Activated CD4-positive, alpha-beta T cell treated with anti-CD3 and anti-CD28 coated beads for 36 hours (primary cell): ENCODE data around the gene EIF1AD. TPM values are rescaled to one million over a fixed set of nuclear protein-coding genes. Genes with fewer than 3 reads are reported as not detected.

Experiments
- ATAC-seq: fragments of 200-7000 bp; cut with Tn5 transposase; one replicate; pipeline ENCODE4 v1.10.0; 2021; ENCODE audit warnings: mild to moderate bottlenecking, moderate library complexity
- CTCF ChIA-PET: fragments of 350-600 bp; sonication (Branson Sonifier 250); formaldehyde crosslinking; loops from one replicate; lab custom pipeline; 2021; ENCODE audit warnings: antibody characterized with exemption; lab: Charles Lee
- POLR2A ChIA-PET: fragments of 350-600 bp; sonication (Branson Sonifier 250); formaldehyde crosslinking; loops from one replicate; lab custom pipeline; 2021; ENCODE audit warnings: antibody characterized with exemption, inconsistent platforms; lab: Charles Lee
- DNase-seq: peaks from one replicate; pipeline ENCODE4 v3.0.0-alpha.2; 2020
- H3K27ac Mint-ChIP-seq: one replicate; pipeline ENCODE4 v1.8.0; 2021; ENCODE audit warnings: mixed read lengths
- H3K27me3 Mint-ChIP-seq: one replicate; pipeline ENCODE4 v1.8.0; 2021; ENCODE audit warnings: mixed read lengths
- H3K36me3 Mint-ChIP-seq: one replicate; pipeline ENCODE4 v1.8.0; 2021; ENCODE audit warnings: low read depth, mixed read lengths
- H3K4me1 Mint-ChIP-seq: one replicate; pipeline ENCODE4 v1.8.0; 2021; ENCODE audit warnings: mixed read lengths
- H3K4me3 Mint-ChIP-seq: one replicate; pipeline ENCODE4 v1.8.0; 2021; ENCODE audit warnings: mild to moderate bottlenecking, moderate library complexity, mixed read lengths
- H3K9me3 Mint-ChIP-seq: one replicate; pipeline ENCODE4 v1.8.0; 2021; ENCODE audit warnings: low read depth, mixed read lengths
- intact Hi-C, 2 experiments: fragments of 100-400 bp; cut with DNase I in 1 of 2; cut with micrococcal nuclease in 1 of 2; formaldehyde crosslinking; loops; one replicate each; pipeline versions ENCODE4 v1.14.2 to v1.15.1; 2022 to 2024; cut with DNase I, micrococcal nuclease
- total RNA-seq, 2 experiments: library from RNA; stranded (reverse); gene quantifications; one replicate each; pipeline ENCODE4 v1.2.3, GENCODE V29; 2021

The EIF1AD gene
- total RNA-seq, 2 experiments from 2014 or later, result 45.1 to 52.2 TPM

DNA sequence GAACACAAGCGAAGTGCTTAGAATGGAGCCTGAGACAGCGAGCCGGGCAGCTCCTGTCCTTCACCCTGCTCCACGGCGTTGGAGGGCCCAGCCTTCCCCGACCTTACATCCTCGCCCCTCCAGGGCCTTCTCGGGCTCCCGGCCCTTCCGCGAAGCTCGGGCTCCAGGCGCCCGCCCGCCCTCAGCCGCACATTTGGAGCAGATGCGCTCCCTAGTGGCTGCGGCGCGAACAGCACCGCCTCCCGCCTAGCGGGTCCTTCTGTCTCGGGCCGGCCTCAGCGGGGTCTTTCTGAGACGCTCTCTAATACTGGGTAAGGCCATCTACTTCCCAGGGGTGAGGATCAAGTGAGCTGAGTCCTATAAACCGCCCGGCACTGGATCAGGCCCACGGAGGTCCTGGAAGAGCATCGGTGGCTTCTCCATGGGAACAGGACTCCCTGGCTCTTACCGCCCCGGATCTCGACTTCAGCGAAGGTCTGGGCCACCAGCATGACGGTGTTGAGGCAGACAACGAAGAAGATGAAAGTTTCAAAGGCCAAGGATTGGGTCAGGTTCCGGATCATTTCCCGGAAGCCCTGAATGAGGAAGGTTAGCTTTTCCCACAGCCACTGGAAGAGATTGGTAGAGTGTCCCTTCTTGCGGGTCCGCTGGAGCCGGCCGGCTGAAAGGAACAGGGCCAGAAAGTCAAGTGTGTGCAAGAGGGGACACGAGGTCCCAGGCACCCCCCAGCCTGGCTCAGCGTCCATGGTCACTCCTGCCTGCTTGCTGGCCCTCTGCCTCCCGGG lies 20.6 kb upstream of the EIF1AD start:
- DNase-seq (peak; percentile 89), ATAC-seq (peak; percentile 94)
- no peak overlapping the region for H3K4me3 Mint-ChIP-seq
- intact Hi-C loops, result loop anchor here in 1 of 2 experiments (1.0 to 2.0 kb wide), 3 partner anchors 20 to 138 kb away; partner anchors contain the start of genes BANF1, EIF1AD and FIBP
- H3K36me3 Mint-ChIP-seq, result no peaks in the 10 kb centered on the region
- CTCF ChIA-PET, result interaction anchor here (0.5 to 1.9 kb wide), 32 partner anchors 9 to 770 kb away, joined by 3 to 29 read pairs (median 4); partner anchors contain the start of genes CST6, MUS81 and SF3B2
- H3K4me1 Mint-ChIP-seq, result peaks cover 8% of the 10 kb centered on the region
- no peak overlapping the region for H3K27ac Mint-ChIP-seq
- H3K27me3 Mint-ChIP-seq, result peaks cover 7% of the 10 kb centered on the region
- no peaks in the 10 kb centered on the region for H3K9me3 Mint-ChIP-seq
- POLR2A ChIA-PET, result interaction anchor here (1.1 kb wide), 1 partner anchor 18 kb away, joined by 3 read pairs; no protein-coding TSS in a partner anchor

DNA sequence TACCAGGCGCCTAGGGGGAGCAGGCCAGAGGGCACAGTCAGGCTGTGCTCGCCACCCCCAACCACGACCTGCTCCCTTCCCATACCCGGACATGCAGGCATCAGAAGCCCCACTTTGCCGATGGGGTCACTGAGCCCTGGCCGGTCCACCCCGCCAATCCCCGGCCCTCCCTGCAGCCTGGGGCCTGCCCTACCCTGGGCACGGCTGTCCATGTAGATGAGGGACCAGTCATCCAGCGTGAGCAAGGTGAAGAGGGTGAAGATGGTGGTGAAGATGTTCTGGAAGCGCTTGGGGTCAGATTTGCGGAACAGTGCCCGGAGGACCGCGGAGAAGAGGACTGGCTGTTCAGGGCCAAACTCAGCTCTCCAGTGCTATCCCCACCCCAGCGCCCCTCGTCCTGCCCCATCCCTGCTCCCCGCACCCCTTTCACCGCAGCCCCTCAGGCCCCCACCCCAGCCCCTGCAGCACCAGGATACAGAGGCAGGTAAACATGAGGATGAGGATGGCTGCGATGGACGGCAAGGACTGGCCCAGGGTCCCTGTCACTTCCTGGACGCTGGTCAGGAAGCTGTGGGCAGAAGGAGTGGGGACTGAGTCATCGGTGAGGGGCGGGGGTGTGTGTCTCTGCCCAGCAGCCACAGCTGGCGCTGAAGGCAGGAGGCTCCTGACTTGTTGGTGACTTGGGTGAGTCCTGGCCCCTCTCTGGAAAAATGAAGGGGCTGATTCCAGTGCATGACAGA lies 18.8 kb upstream of the EIF1AD start:
- no peaks in the 10 kb centered on the region for H3K36me3 Mint-ChIP-seq
- peak; percentile 43 for DNase-seq
- H3K4me3 Mint-ChIP-seq, result no peak overlapping the region
- ChIA-PET POLR2A (no interaction called here), CTCF (interaction anchor here (0.6 kb wide), 1 partner anchor 222 kb away, joined by 4 read pairs; no protein-coding TSS in a partner anchor)
- intact Hi-C loops, result no loop called here
- no peaks in the 10 kb centered on the region for H3K9me3 Mint-ChIP-seq
- no peak overlapping the region for H3K27ac Mint-ChIP-seq
- peaks cover 13% of the 10 kb centered on the region for H3K4me1 Mint-ChIP-seq
- peak; percentile 43 for ATAC-seq
- peaks cover 7% of the 10 kb centered on the region for H3K27me3 Mint-ChIP-seq

DNA sequence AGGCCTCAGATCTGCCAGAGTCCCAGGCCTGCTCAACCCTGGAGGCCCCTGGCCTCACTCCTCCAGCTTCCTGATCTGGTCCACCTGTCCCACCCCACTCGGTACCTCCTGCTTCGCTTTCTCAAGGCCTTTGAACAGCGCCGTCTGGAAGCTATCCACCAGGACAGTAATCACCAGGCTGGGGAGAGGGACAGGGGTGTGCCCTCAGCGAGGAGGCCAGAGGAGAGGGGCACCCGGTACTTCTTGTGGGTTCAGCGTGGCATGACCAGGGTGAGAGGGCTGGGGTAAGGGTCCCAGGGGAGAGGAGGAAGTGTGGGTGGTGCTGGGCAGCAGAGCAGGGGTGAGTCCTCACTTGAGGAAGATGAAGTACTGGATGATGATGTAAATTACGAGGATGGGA lies 18.3 kb upstream of the EIF1AD start:
- ATAC-seq (no peak), DNase-seq (no peak)
- CTCF ChIA-PET, result interaction anchor here (0.9 to 1.2 kb wide), 3 partner anchors 8 to 135 kb away, joined by 3 to 4 read pairs (median 3); no protein-coding TSS in a partner anchor
- H3K4me1 Mint-ChIP-seq, result peaks cover 13% of the 10 kb centered on the region
- no peak overlapping the region for H3K27ac Mint-ChIP-seq
- intact Hi-C loops, result no loop called here
- POLR2A ChIA-PET, result no interaction called here
- H3K4me3 Mint-ChIP-seq, result no peak overlapping the region
- no peaks in the 10 kb centered on the region for H3K9me3 Mint-ChIP-seq
- H3K36me3 Mint-ChIP-seq, result no peaks in the 10 kb centered on the region
- H3K27me3 Mint-ChIP-seq, result peaks cover 7% of the 10 kb centered on the region

DNA sequence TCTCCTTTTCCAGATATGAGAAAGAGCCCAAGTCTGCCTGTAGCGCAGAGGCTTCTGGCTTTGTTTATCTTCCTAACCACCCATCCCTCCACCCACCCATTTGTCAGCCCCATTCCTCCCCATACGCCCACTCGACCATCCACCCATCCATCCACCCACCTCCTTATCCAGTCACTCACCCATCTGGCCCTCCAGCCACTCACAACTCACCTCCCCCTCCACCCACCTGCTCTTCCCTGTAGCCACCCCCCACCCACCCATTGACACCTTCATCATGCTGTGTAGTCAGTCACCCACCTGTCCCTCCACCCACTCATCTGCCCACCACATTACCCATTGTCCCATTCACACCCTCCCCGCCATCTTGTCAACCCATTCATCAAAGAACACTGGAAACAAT lies 15.4 kb upstream of the EIF1AD start:
- no peak overlapping the region for H3K27ac Mint-ChIP-seq
- H3K36me3 Mint-ChIP-seq, result no peaks in the 10 kb centered on the region
- ATAC-seq (no peak), DNase-seq (no peak)
- H3K27me3 Mint-ChIP-seq, result peaks cover 15% of the 10 kb centered on the region
- ChIA-PET POLR2A (no interaction called here), CTCF (interaction anchor here (0.7 to 1.2 kb wide), 2 partner anchors 31 to 50 kb away, joined by 3 read pairs; no protein-coding TSS in a partner anchor)
- H3K4me3 Mint-ChIP-seq, result no peak overlapping the region
- peaks cover 10% of the 10 kb centered on the region for H3K4me1 Mint-ChIP-seq
- H3K9me3 Mint-ChIP-seq, result no peaks in the 10 kb centered on the region
- intact Hi-C loops, result no loop called here

DNA sequence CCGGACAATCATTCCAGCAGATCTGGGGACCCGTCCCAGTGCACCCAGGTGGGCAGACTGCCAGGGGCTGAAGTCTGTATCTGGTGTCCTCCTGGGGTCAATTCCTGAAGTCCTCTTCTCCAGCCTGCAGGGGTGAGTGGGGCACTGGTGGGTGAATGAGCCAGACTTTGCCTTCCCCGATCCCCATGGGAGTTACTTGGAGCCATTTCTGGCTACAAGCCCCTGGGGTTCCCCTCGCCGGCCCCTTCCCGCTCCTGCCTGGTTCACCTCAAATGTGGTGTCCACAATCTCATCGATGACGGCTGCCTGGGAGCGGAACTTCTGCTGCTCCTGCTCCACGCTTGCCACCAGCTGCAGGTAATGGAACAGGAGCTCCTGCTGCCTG lies 14.8 kb upstream of the EIF1AD start:
- intact Hi-C loops, result no loop called here
- no peak overlapping the region for H3K4me3 Mint-ChIP-seq
- ChIA-PET CTCF (no interaction called here), POLR2A (no interaction called here)
- no peaks in the 10 kb centered on the region for H3K36me3 Mint-ChIP-seq
- H3K4me1 Mint-ChIP-seq, result peaks cover 10% of the 10 kb centered on the region
- ATAC-seq (no peak), DNase-seq (no peak)
- H3K27me3 Mint-ChIP-seq, result peaks cover 13% of the 10 kb centered on the region
- H3K9me3 Mint-ChIP-seq, result no peaks in the 10 kb centered on the region
- no peak overlapping the region for H3K27ac Mint-ChIP-seq

DNA sequence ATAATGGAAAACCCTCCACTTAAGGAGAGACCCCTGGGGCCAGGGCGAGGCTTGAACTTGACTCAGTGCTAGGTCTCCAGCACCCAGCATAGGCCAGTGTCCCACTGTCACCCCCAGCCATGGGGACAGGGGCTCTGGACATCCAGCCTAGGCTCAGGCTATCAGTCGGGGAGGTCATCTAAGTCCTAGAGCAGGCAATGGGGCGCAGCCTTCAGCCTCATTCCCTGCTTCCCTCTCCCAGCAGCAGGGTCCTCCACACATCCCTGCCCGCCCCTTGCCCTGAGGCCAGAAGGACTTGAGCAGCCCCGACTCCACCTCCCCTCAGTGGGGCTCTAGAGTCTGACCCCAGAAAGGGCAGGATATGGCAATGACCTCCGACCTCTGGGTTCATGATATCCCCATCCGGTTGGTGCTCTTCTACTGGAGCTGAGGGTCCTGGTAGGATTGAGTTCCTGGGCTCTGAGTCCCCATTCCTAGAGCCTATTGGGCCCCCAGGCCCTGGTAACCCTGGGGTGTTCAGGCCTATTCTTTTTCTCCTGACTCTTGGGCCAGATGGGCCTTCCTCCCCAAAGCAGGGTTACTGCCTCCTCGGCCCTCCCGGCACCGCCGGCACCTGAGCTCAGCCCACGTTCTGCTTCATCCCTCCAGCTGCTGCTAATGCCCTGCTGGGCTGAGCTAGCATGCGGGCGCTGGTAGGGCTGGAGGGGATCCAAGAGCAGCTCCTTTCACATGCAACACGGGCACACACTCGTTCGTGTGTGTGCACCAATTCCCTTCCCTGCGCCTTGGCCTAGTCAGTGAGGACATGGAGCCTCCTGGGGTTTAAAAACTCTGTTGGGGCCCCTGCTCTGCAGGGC lies 14.2 kb upstream of the EIF1AD start:
- CTCF ChIA-PET, result interaction anchor here (0.7 to 0.9 kb wide), 2 partner anchors 10 to 29 kb away, joined by 3 to 5 read pairs; partner anchors contain the start of gene CATSPER1
- H3K27me3 Mint-ChIP-seq, result peaks cover 15% of the 10 kb centered on the region
- intact Hi-C loops, result no loop called here
- H3K4me3 Mint-ChIP-seq, result no peak overlapping the region
- POLR2A ChIA-PET, result no interaction called here
- peaks cover 9% of the 10 kb centered on the region for H3K4me1 Mint-ChIP-seq
- no peaks in the 10 kb centered on the region for H3K9me3 Mint-ChIP-seq
- H3K36me3 Mint-ChIP-seq, result no peaks in the 10 kb centered on the region
- DNase-seq (no peak), ATAC-seq (no peak)
- H3K27ac Mint-ChIP-seq, result no peak overlapping the region

DNA sequence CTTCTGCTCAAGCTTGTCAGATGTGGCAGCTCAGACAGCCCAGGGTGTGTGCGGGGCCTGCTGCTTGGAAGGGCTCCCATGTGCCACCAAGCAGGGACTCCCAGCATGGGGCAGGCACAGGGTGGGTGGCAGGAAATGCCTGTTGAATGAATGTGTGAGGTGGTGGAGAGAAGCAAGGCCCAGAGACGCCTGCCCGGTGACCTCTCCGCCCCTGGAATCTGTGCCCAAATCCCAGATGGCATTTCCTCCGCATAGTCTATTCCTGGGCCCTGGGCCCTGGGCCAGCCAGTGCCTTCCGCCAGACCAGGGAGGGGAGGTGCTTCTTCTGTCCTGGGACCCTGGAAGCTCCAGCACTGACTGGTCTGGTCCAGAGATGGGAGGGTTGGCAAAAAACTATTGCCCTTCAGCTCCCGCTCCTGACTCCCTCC lies 13.5 kb upstream of the EIF1AD start:
- no peak overlapping the region for H3K27ac Mint-ChIP-seq
- no peak overlapping the region for H3K4me3 Mint-ChIP-seq
- no peaks in the 10 kb centered on the region for H3K36me3 Mint-ChIP-seq
- ChIA-PET POLR2A (no interaction called here), CTCF (interaction anchor here (0.7 to 0.9 kb wide), 2 partner anchors 11 to 30 kb away, joined by 3 to 5 read pairs; partner anchors contain the start of gene CATSPER1)
- no peaks in the 10 kb centered on the region for H3K9me3 Mint-ChIP-seq
- peaks cover 16% of the 10 kb centered on the region for H3K27me3 Mint-ChIP-seq
- H3K4me1 Mint-ChIP-seq, result peaks cover 7% of the 10 kb centered on the region
- intact Hi-C loops, result no loop called here
- no peak for ATAC-seq
- no peak for DNase-seq

DNA sequence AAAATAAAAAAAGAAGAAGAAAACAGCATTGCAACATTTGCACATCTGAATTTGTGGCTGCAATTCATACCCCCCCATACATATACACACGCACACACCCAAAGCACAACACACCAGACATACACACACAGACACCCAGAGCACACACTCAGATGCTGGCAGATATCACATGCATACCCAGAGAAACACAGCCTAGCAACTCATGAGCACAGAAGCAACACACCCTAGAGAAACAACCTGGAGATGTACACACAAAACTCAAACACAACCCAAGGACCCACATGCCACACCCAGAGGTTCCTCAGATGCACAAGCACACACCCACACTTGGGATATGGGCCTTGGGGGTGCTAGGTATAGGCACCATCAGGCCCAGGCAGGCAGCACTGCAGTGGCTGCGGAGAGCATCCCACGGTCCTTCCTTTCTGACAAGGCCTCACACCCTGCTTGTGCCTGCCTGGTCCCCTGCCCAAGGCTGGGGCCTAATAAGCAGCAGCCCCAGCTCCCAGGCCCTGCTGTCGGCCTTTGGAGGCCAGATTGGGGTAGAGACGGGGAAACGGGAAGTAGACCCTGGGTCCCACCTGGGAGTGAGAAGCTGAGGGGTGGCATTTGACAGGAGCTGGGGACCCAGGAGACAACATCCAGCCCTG lies 13.0 kb upstream of the EIF1AD start:
- POLR2A ChIA-PET, result no interaction called here
- H3K9me3 Mint-ChIP-seq, result no peaks in the 10 kb centered on the region
- CTCF ChIA-PET, result interaction anchor here (0.7 to 0.9 kb wide), 2 partner anchors 12 to 30 kb away, joined by 3 to 5 read pairs; partner anchors contain the start of gene CATSPER1

DNA sequence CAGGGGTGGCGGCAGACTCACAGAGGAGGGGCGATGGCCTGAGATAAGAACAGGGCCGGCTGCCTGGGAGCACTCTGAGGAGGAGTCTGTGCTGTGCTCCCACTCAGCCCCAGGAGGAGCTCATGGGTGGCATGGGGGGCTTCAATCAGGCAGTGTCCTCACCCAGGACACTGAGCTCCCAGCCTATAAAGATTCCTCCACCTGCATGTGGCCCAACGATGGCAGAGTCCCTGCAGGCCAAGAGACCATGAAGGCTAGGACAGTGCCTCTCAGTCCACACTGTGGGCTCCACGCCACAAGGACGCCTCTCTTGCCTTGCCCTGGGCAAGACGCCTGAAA lies 11.8 kb upstream of the EIF1AD start:
- ChIA-PET POLR2A (no interaction called here), CTCF (interaction anchor here (1.5 to 3.3 kb wide), 2 partner anchors 9 to 31 kb away, joined by 6 to 16 read pairs; no protein-coding TSS in a partner anchor)
- H3K4me1 Mint-ChIP-seq, result peaks cover 7% of the 10 kb centered on the region
- intact Hi-C loops, result no loop called here
- H3K27me3 Mint-ChIP-seq, result peaks cover 18% of the 10 kb centered on the region
- ATAC-seq (no peak), DNase-seq (no peak)
- H3K4me3 Mint-ChIP-seq, result no peak overlapping the region
- H3K36me3 Mint-ChIP-seq, result no peaks in the 10 kb centered on the region
- no peaks in the 10 kb centered on the region for H3K9me3 Mint-ChIP-seq
- H3K27ac Mint-ChIP-seq, result no peak overlapping the region

More for the DNA sequence above, 13.0 kb upstream of the EIF1AD start:
- H3K4me3 Mint-ChIP-seq, result no peak overlapping the region
- H3K27me3 Mint-ChIP-seq, result peaks cover 18% of the 10 kb centered on the region
- H3K36me3 Mint-ChIP-seq, result no peaks in the 10 kb centered on the region
- peaks cover 7% of the 10 kb centered on the region for H3K4me1 Mint-ChIP-seq
- H3K27ac Mint-ChIP-seq, result no peak overlapping the region
- intact Hi-C loops, result no loop called here
- DNase-seq (no peak), ATAC-seq (no peak)

DNA sequence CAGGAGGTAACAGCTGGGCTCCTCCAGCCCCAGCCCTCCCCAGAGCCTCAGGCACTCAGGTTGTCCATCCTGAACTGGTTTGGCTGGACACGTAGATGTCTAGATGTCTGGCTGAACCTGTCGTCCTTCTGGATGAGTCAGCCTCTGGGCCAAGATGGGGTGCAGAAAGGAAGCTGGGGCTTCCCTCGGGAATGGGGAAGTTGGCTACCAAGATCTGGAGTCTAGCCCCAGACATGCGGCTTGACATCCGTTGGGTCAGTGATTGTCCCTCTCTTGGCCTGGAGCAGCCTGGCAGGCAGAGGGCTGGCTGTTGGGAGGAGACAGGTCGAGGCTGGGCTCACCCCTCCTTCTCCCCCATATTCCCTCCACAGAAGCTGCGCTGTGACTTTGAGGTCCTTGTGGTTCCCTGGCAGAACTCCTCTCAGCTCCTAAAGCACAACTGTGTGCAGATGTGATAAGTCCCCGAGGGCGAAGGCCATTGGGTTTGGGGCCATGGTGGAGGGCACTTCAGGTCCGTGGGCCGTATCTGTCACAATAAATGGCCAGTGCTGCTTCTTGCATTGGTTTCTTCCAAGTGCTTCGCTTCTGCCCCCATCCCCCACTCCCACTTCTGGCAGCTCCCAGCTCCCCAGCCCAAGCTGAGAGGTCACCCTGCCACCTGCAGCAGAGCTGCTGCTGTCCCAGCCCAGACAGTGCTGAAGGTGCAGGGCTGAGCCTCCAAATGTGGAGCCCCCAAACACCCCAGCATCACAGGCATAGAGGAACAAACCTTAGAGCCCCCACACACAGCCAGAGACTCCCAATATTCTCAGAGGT lies 11.2 kb upstream of the EIF1AD start:
- no peak for DNase-seq
- H3K4me1 Mint-ChIP-seq, result peaks cover 7% of the 10 kb centered on the region
- CTCF ChIA-PET, result interaction anchor here (0.6 to 3.3 kb wide), 4 partner anchors 9 to 114 kb away, joined by 3 to 16 read pairs (median 5); no protein-coding TSS in a partner anchor
- POLR2A ChIA-PET, result interaction anchor here (0.5 to 0.6 kb wide), 2 partner anchors 11 to 312 kb away, joined by 3 read pairs; partner anchors contain the start of gene BANF1
- H3K36me3 Mint-ChIP-seq, result no peaks in the 10 kb centered on the region
- no peak for ATAC-seq
- peaks cover 18% of the 10 kb centered on the region for H3K27me3 Mint-ChIP-seq
- intact Hi-C loops, result no loop called here
- no peaks in the 10 kb centered on the region for H3K9me3 Mint-ChIP-seq
- H3K27ac Mint-ChIP-seq, result no peak overlapping the region
- H3K4me3 Mint-ChIP-seq, result no peak overlapping the region
